Motor neuron (in vitro differentiated cells): ENCODE results near the gene CYP3A5. TPM values are rescaled to one million over a fixed set of nuclear protein-coding genes. Genes with fewer than 3 reads are reported as not detected.
"Not testable (repeated sequence)": the region's sequence is repeated elsewhere in the genome, so short reads cannot be mapped to it uniquely, and the experiment has no call there.

Source experiments
- ATAC-seq, 8 experiments: fragments of 200-7000 bp; cut with Tn5 transposase; replicated peaks in 6 of 8; 2 replicates each; pipeline ENCODE4 v1.8.0; 2021; ENCODE audit warnings: mild to moderate bottlenecking in 8 of 8, moderate library complexity in 8 of 8
- H3K27ac ChIP-seq, 2 donors: fragments of 250-450 bp; sonication (Bioruptor Pico); 2 replicates each; pipeline ENCODE4 v1.9.0; 2021; ENCODE audit warnings: antibody characterized with exemption in 2 of 2, mild to moderate bottlenecking in 2 of 2, moderate library complexity in 1 of 2
- H3K4me1 ChIP-seq, 2 donors: fragments of 250-450 bp; sonication (Bioruptor Pico); replicated peaks in 1 of 2; 2 replicates each; pipeline ENCODE4 v1.6.1; 2021; ENCODE audit warnings: antibody characterized with exemption in 2 of 2, mild to moderate bottlenecking in 2 of 2, moderate library complexity in 1 of 2
- H3K4me3 ChIP-seq, 5 donors: fragments of 250-450 bp; sonication (Bioruptor Pico); 2 replicates each; pipeline ENCODE4 v1.9.0; 2021; ENCODE audit warnings: antibody characterized with exemption in 5 of 5, mild to moderate bottlenecking in 5 of 5, moderate library complexity in 4 of 5
- WGBS, 10 experiments: fragments of 450-650 bp; shearing (Covaris generic); methylation state at CpG; one replicate each; pipeline ENCODE4 v1.0.0; 2022; 5-methylcytosine and 5-hydroxymethylcytosine counted together
- in situ Hi-C, 9 experiments: fragments of 400-800 bp; cut with MboI; loops; one replicate each; pipeline ENCODE4 v1.15.0; 2021; ENCODE audit warnings: low sequenced_read_pairs in 9 of 9, low pct_unique_long_range_greater_than_20kb in 2 of 9; ENCODE audit not compliant: unreplicated experiment in 9 of 9
- total RNA-seq, 8 experiments: library from RNA; unstranded; fragments of 300-600 nt; gene quantifications; 2 replicates each; pipeline versions ENCODE4 v1.2.3 to v1.2.4, GENCODE V29; 2022

CYP3A5 gene
- total RNA-seq: 10 to 100 TPM in 1 of 8 experiments, 1 to 10 TPM in 7; 2.4 to 20.2 (median 6.4) TPM

DNA sequence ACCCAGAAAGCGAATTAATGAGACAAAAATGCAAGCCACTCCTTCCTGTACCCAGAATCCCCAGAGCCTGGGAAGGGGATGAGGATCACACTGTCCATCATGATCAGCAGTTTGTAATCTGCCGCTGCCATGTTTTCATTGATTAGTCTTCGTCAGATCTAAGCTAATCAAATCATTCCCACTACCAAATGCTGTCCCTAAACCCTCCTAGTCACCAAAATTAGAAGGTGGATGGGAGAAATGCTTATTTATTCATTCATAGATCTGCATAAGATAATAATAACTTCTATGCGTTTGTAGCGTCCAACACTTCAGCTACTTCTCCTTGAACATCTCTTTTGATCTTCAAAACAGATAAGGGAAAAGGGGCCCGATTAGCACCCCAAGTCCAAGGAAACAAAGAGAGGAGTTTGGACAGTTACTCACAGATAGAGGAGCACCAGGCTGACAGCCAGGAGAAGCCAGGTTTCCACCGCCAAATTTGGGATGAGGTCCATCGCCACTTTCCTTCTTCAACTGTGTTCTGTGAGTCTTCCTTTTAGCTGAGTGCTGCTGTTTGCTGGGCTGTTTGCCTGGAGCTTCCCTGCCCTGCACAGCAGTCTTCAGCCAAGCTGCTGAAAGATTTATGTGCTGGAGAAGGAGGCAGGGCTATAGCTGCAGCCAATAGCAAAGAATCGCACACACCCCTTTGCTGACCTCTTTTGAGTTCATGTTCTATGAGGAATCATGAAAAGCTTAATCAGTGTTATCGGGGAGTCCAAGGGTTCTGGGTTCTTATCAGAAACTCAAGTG lies at the start of gene CYP3A5:
CYP3A5 (minus strand) TSS at position 597 of the 792 bp plus-strand sequence; CDS start at position 497, 100 bp downstream.
- Histone ChIP-seq H3K27ac (peak within 1 kb of the TSS; percentile 72 to 74), H3K4me1 (peaks cover 10 to 15% of the 10 kb centered on the region in 2 donors), H3K4me3 (peak within 1 kb of the TSS in 4 of 5 donors; percentile 15 to 20 (median 15))
- 14 to 93% (median 69%) methylated on average over 2 to 8 of the region's 10 CpGs; no CpG with 5 or more reads in 2 of the 10 experiments for WGBS, 10 experiments
- ATAC-seq: peak; percentile 77 to 91 (median 82)
- in situ Hi-C loops: no loop called here

DNA sequence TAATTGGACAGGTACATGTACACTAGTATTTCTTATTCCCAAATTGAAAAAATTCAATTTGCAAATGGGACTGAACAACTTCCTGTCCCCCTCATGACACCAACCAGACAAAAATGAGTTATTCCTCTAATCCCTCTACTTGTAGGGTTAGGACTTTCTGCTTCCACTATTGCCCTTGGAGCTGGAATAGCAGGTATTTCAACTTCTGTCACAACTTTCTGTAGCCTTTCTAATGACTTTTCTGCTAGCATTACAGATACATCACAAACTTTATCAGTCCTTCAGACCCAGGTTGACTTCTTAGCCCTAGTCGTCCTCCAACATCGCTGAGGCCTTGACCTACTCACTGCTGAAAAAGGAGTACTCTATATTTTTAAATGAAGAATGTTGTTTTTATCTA lies 48.8 kb upstream of the CYP3A5 start:
- ATAC-seq: no peak
- Histone ChIP-seq H3K4me3 (no peak overlapping the region), H3K4me1 (no peaks in the 10 kb centered on the region), H3K27ac (no peak overlapping the region)
- in situ Hi-C loops: no loop called here
- WGBS, 10 experiments: 9 to 100% (median 100%) methylated on average over 2 of the region's 2 CpGs; no CpG with 5 or more reads in 3 of the 10 experiments

DNA sequence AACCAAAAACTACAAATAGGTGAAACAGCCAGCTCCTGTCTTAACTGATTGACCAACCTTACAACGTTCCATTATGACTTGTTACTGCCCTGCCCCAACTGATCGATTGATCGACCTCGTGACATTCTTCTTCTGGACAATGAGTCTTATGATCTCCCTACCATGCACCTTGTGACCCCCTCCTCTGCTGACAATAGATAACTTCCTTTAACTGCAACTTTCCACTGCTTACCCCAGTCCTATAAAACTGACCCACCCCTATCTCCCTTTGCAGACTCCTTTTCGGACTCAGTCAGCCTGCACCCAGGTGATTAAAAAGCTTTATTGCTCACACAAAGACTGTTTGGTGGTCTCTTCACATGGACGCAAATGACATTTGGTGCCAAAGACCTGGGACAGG lies 43.4 kb upstream of the CYP3A5 start:
- ATAC-seq, H3K4me1 ChIP-seq, H3K27ac ChIP-seq, H3K4me3 ChIP-seq, in situ Hi-C loops: not testable (repeated sequence)
- WGBS, 10 experiments: 58 to 100% (median 94%) methylated on average over 2 to 6 of the region's 6 CpGs; no CpG with 5 or more reads in 4 of the 10 experiments

DNA sequence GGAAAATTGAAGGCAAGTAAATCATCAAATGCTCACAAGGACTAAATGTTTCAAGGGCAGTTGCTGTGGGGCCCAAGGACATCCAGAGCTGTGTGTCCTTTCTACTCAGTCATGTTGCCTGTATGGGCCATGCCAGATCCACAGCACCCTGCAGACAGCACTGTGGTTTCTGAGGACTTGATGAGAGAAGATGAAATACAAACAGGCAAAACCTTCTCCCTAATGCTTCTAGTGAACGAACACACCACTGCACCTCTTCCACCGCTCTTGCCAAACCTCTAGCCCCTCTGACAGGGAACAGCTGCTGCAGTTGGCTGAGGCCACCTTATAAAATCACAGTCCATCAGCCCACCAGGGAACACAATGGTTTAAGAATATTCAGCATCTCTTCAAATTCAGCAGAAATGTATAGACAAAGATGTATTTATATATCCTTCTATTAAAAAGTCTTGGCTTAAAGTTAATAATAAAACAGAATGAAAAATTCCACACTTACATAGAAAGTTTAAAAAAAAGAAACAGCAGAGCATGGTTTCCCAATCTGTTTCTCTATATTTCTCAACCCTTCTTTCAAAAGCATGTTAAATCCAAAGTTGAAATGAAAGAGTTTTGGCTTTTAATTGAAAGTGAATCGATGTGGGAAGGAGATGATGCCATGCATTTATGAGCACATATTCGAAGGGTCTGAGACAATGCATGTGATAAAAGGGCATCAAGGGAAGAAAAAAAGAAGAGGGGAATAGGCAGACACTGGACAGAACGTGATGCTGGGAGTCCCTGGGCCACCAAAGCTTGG lies 41.2 kb upstream of the CYP3A5 start:
- no peak overlapping the region for H3K27ac ChIP-seq
- H3K4me1 ChIP-seq: no peaks in the 10 kb centered on the region
- 17 to 87% (median 55%) methylated on average over 2 to 5 of the region's 5 CpGs; no CpG with 5 or more reads in 1 of the 10 experiments for WGBS, 10 experiments
- in situ Hi-C loops: no loop called here
- ATAC-seq: no peak
- no peak overlapping the region for H3K4me3 ChIP-seq

DNA sequence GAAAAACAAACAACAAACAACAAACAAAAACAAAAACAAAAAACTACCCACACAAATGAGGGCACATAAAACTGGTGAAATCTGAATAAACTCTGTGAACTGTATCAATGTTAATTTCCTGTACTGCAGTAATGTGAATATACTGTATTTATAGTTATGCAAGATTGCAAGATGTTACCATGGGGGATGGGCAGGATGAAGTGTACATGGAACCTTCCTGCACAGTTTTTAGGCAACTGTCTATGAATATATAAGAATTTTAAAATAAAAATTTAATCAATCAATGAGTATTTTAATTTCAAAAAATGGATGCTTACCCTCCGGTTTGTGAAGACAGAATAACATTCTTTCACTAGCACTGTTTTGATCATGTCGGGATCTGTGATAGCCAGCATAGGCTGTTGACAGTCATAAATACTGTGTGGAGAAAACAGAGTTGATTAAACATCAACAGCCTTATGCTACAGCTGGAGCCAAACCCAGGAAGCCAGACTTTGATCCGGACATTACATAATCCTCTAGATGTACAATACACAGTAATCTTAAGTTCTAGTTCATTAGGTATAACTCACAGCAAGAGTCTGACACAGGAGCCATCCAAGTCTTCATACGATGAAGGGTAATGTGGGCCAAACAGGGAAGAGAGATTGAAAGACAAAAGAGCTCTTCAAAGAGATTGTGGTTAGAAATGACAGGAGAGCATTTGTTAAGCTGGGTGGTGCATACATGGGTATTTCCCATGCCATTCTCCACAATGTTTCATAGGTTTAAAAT lies 40.4 kb upstream of the CYP3A5 start:
- Histone ChIP-seq H3K4me3 (no peak overlapping the region), H3K27ac (no peak overlapping the region), H3K4me1 (no peaks in the 10 kb centered on the region)
- peak in 2 of 8 experiments; percentile 25 to 28 for ATAC-seq
- WGBS, 10 experiments: 39 to 100% (median 74%) methylated on average over 1 to 4 of the region's 4 CpGs
- in situ Hi-C loops: no loop called here

DNA sequence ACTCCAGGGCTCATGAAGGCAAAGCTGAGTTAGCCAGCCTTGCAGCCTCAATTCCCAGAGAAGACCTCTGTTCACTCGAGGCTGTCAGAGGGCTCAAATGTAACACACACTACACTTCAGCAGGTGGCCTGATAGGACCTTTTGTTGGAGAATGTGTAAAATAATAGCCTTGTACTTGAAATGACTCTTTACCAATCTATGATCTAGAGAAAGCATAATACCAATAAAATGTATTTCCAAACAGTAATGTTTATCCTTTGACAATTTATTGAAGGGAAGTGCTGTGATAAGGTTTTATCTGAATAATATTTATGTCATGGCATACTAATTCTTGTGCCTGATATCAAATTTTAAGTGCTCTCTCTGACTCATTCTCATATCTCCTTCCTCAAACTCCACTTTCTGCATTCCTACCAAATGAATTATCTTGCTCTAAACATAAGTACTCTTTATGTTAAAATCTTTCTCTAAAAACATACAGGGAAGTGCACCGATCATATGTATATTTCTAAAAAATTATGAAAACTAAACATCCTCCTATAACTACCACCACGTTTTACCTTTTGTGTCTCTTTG lies 34.3 kb upstream of the CYP3A5 start:
- Histone ChIP-seq H3K27ac (no peak overlapping the region), H3K4me3 (no peak overlapping the region), H3K4me1 (no peaks in the 10 kb centered on the region)
- no peak for ATAC-seq
- in situ Hi-C loops: no loop called here
- WGBS, 10 experiments: 27 to 100% (median 74%) methylated on average over 2 to 3 of the region's 3 CpGs

DNA sequence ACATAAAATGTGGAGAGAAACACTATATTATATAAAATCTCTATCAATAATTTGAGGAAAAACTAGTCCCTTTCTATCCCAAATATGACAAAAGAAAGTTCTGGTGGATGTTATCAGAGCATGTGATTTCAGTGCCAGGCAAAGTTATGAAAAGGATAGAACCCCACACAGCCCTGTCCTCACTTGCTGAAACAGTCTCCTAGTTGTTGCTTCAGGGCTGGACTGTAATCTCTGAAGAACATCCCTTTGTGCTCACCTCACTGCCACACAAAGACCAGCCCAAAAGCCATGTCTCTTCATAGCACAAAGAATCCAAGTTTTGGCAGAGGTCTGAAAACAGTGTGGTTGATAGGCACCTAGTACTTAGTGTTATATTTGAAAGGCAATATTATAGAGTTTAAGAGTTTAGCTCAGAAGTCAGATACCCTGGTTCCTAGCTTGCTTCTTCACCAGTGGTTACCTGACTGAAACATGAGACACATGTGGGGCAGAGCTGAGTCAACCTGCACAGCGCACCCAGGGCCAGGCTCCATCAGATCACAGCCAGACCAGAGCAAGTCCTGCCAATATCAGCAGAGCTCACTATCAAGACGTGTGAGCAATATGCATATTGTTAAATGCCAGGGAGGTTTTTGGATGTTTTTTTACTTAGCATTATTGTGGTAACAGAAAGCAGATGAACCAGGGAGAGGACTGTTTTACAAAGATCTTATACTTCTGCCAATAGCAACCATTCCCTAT lies 30.2 kb upstream of the CYP3A5 start:
- Histone ChIP-seq H3K27ac (no peak overlapping the region), H3K4me1 (no peaks in the 10 kb centered on the region), H3K4me3 (no peak overlapping the region)
- ATAC-seq: peak in 2 of 8 experiments; percentile 56 to 68
- WGBS, 10 experiments: 0 to 100% (median 63%) methylated on average over 1 of the region's 2 CpGs; no CpG with 5 or more reads in 6 of the 10 experiments
- in situ Hi-C loops: no loop called here

DNA sequence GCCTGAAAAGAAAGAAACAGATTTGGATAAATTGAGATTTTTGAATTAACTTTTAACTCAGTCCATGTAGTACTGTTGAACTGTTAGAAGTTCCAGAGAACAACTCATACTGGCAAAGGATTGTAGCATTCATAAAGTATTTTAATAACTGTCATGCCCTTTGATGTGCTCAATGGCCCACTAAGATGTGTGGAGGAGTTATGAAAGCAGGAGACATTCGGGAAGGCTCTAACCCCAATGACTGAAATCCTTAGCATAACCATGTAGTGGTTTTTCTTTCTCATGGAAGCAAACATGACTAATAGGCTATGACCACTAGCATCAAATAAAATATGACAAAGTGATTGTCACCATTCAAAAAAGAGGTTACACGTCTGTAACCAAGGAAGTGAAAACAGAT lies 29.5 kb upstream of the CYP3A5 start:
- ATAC-seq: no peak
- WGBS, 10 experiments: 58 to 100% (median 92%) methylated on average over 1 to 2 of the region's 2 CpGs; no CpG with 5 or more reads in 6 of the 10 experiments
- H3K4me3 ChIP-seq: no peak overlapping the region
- in situ Hi-C loops: no loop called here
- no peaks in the 10 kb centered on the region for H3K4me1 ChIP-seq
- H3K27ac ChIP-seq: no peak overlapping the region

DNA sequence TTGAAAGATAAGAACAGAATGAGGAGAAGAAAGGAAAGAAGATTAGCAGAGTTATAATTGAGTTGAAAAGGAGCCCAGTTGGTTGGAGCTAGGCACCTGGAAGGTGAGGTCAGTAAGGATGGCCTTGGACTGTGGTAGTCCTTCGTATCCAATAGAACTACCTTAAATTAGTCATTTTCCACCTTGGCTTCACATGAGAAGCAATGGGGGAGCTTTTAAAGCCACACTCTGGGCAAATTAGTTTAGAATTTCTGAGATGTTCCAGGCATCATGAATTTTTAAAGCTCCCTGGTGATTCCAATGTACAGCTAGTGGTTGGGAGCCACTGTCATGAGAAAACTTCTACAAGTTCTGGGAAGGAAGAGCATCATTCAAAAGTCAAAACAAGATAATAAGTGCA lies 27.3 kb upstream of the CYP3A5 start:
- WGBS, 10 experiments: 0 to 82% (median 40%) methylated on average over 1 of the region's 1 CpG; no CpG with 5 or more reads in 1 of the 10 experiments
- Histone ChIP-seq H3K4me1 (no peaks in the 10 kb centered on the region), H3K4me3 (no peak overlapping the region), H3K27ac (no peak overlapping the region)
- in situ Hi-C loops: no loop called here
- ATAC-seq: no peak

DNA sequence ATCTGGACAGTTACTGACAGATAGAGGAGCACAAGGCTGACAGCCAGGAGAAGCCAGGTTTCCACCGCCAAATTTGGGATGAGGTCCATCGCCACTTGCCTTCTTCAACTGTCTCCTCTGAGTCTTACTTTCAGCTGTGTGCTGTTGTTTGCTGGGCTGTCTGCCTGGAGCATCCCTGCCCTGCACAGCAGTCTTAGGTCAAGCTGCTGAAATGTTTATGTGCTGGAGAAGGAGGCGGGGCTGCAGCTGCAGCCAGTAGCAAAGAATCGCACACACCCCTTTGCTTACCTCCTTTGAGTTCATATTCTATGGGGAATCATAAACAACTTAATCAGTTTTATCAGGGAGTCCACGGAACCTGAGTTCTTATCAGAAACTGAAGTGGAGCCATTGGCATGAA lies 20.1 kb upstream of the CYP3A5 start:
- Histone ChIP-seq H3K4me3 (no peak overlapping the region), H3K4me1 (no peaks in the 10 kb centered on the region), H3K27ac (no peak overlapping the region)
- 0 to 100% (median 76%) methylated on average over 1 to 5 of the region's 5 CpGs; no CpG with 5 or more reads in 1 of the 10 experiments for WGBS, 10 experiments
- in situ Hi-C loops: no loop called here
- peak in 4 of 8 experiments; percentile 32 to 93 (median 66) for ATAC-seq

DNA sequence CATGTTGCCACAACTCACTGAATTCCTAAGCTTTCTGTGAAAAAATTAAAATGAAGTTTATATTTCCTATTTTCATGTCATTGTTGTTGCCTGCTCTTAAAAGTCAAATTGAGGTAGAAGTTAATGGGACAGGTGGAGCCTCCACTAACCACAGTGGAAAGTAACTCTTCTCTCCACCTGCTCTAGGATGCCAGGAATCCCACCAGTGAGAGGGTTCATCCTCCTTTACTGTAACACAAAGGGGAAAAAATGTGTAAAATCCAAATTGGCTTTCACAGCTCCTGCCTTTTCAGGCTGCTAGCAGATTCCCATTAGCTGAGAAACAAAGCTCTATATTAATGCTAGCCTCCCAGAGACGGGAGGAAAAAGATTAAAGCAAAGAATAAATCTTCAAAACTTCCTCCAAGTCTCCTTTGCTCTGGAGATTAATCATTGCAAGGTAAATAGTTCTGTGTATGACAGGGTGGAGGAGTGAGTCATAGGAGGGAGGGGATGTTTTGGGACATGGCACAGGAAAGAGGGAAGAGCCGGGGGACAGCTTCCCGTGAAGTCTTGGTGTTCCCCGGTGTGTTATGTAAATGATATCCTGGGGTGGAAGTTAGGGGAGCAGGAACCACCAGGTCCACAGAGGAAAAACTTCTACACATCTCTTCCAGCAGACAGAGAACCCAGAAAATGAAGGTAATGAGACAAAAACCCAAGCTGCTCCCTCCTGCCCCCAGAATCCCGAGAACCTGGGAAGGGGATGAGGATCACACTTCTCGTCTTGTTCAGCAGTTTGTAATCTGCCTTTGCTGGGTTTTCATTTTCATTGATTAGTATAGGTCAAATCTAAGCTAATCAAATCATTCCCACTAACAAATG lies 19.3 kb upstream of the CYP3A5 start:
- WGBS, 10 experiments: 0 to 80% (median 48%) methylated on average over 1 to 4 of the region's 6 CpGs; no CpG with 5 or more reads in 6 of the 10 experiments
- H3K27ac ChIP-seq, H3K4me3 ChIP-seq, H3K4me1 ChIP-seq, in situ Hi-C loops: not testable (repeated sequence)
- ATAC-seq: peak in 4 of 8 experiments; percentile 24 to 92 (median 60)
